GM11168 (cell line): ENCODE measurements around the gene DOCK4.

Experiments
- in situ Hi-C: fragments of 300-500 bp; cut with MboI; formaldehyde crosslinking; loops from one replicate; pipeline ENCODE4 v1.12.0; 2022; ENCODE audit warnings: low sequenced_read_pairs; ENCODE audit not compliant: unreplicated experiment

Gene DOCK4

DNA sequence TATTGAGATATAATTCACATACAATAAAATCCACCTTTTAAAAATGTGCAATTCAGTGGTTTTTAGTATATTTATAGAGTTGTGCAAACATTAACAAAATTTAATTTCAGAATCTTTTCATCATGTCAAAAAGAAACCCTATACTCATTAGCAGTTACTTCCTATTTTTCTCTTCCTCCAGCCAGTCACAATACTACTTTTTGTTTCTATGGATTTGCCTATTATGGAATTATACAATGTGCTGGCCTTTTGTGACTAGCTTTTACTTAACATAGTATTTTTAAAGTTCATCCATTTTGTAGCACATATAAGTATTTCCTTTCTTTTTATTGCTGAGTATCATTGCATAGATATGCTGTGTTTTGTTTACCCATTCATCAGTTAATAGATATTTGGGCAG lies 444.0 kb downstream of the DOCK4 start:
- in situ Hi-C loops, result loop anchor here (25.0 kb wide), 2 partner anchors 725 to 1150 kb away; partner anchors contain the start of gene LSMEM1

DNA sequence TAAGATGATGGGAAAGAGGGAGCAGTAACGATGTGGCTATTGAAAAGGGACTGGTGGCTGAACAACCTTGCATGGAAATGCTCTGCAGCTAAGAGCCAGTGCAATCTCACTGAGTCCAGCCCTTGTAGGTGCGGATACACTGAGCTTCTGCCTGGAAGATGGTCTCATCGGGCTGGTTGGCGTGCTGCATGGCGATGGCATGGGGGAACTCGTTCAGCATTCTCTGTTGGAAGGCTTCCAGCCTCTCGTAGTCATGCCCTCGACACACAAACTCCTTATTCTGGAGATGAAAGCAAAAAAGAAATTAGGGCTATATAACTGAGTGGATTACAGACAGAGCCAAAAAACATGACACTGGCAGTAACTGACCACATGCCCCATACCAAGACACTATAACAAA lies 446.2 kb downstream of the DOCK4 start:
- in situ Hi-C loops, result loop anchor here (25.0 kb wide), 2 partner anchors 727 to 1152 kb away; partner anchors contain the start of gene LSMEM1

DNA sequence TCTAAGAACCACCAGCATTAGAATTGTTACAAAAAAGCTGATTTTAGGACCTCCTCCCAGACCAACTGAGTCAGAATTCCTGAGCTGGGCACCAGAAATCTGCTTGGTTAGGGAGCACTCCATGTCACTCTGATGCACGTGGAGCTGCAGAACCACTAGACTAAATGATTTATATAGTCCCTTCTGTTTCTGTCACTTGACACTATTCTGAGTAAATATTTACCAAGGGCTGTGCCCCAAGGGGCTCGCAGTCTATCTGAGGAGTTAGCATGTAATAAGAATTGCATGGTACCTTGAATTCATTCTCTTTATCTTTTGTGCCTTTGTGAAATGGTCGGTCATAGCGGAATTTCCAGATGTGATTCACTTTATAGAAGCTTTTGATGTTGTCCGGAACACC lies 447.9 kb downstream of the DOCK4 start:
- in situ Hi-C loops, result loop anchor here (25.0 kb wide), 2 partner anchors 729 to 1154 kb away; partner anchors contain the start of gene LSMEM1

DNA sequence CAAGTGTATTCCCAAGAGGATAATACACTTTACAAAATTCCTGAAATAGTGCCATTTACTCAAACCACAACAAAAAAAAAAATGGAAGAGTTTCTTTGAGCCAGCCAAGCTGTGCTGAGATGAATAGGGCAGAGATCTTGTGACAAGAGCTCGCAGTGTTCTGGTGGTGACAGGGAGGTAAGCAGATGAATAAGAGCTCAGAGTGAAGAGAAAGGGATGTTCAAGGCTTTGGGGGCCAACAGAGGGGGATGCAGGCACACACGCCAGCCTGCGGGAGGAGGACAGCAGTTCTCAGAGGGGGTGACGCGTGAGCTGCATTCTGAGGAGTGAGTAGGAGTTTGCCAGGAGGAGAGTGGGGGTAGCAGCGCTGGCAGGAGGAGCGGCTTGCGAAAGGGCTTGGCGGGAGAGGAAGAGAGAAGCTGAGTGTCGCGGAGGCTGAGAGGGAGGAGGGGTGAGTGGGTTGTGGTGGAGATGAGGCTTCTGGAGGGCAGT lies 449.5 kb downstream of the DOCK4 start:
- in situ Hi-C loops, result loop anchor here (25.0 kb wide), 2 partner anchors 731 to 1156 kb away; partner anchors contain the start of gene LSMEM1

DNA sequence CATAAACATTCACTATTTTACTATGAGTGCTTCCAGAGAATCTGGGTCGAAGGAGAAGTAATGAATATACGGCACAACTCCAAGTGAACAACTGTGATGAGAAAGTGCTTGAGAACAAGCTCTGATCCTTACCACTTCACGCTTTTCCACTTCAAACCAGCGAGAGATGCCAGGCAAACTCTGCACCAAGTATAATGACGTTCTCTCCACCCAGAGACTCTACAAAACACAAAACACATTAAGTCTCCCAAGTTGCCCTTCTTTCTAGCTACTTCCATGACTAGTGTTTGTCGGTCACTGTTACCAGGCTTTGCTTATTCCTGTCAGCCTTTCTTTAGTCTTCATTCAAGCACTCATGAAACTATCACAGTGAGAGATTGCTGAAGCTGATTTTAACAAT lies 450.8 kb downstream of the DOCK4 start:
- in situ Hi-C loops, result loop anchor here (25.0 kb wide), 2 partner anchors 732 to 1157 kb away; partner anchors contain the start of gene LSMEM1

DNA sequence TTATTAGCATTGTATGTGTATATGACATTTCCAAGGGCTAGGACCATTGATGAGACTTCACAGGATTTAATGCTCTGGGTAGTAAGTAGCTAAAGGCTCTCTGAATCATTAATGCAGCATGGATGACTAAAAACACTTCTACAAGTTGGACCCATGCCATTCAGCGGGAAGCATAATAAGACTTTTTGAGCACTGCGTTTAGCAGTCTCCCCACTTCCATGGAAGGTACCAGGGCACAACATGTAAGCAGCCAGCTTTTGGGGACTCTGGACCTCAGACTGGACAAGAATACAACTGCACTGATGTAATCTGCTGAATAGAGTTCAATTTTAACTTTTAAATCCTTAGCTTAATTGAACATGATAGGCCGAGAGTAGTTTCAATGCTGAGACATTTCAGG lies 452.2 kb downstream of the DOCK4 start:
- in situ Hi-C loops, result loop anchor here (25.0 kb wide), 2 partner anchors 733 to 1158 kb away; partner anchors contain the start of gene LSMEM1

DNA sequence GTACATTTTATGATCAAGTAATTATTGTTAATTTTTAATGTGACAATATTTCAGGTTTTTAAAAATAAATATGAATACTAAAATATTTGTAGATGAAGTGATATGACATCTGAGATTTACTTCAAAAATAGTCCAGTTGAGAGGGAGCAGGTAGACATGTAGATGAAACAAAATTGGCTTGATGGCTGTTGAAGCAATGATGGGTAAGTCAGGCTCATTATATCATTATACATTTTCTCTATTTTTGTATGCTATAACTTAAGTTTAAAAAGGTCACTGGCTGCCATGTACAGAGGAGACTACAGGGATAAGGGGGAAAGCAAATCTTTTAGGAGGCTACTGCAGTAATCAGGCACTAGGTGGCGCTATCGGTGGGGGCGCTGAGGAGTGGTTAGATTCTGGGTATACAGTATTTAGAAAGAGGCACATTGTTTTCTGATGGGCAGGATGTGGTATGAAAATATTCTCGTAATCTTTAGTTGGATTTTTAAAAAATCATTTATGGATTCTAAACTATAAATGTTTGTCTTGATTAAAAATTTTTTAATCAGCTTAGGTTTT lies 454.1 kb downstream of the DOCK4 start:
- in situ Hi-C loops, result loop anchor here (25.0 kb wide), 2 partner anchors 735 to 1160 kb away; partner anchors contain the start of gene LSMEM1

DNA sequence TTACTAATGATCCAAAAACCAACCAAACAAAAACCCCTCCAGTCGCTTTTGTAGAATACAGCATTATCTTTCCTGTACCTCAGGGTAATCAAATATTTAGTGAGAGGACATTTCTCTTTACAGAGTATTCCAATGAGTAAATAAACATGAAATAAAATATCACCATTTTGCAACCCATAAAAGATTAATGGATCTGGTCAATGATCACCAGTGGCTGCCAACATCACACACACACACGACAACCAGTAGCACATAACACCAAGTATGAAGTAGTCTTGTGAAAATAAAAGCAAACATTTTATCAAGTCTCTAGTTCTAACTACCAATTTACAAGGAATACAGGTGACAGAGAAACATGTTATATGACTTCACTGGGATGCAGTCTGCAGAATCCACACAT lies 455.3 kb downstream of the DOCK4 start:
- in situ Hi-C loops, result loop anchor here (25.0 kb wide), 2 partner anchors 736 to 1161 kb away; partner anchors contain the start of gene LSMEM1

DNA sequence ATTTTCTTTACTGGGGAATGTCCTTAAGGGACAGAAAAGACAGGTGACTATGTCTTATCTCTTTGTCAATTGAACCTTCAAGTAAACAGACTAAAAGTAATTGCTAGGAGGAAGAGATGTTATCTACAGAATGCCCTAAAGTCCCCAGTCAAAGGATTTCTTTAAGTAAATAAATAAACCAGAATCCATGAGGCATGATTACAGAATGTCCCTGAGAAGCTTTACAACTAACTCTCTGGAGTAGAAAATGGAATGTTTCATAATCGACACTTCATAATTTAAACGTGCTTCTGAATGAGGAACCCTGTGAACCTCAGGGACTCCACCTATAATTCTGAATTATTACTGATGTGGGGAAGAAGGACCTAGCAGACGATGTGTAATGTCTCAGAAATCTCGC lies 456.0 kb downstream of the DOCK4 start:
- in situ Hi-C loops, result loop anchor here (25.0 kb wide), 2 partner anchors 737 to 1162 kb away; partner anchors contain the start of gene LSMEM1

DNA sequence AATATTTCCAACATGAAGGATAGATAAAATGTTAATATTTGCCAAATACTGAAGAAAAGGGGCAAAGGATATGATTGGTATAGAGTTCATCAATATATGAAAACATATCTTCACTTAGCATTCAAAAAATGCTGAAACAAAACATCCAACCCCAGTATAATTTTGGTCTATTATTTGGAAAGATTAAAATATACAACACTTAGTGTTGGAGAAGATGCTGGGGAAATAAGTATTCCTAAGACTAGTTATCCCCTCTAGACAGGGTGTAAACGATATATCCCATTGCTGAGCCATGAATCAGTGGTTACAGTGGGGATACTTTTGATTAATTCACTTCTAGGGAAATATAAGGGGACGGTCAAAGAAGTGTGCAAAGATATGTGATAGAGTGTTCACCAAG lies 456.6 kb downstream of the DOCK4 start:
- in situ Hi-C loops, result loop anchor here (25.0 kb wide), 4 partner anchors 262 to 1163 kb away; partner anchors contain the start of gene LSMEM1

DNA sequence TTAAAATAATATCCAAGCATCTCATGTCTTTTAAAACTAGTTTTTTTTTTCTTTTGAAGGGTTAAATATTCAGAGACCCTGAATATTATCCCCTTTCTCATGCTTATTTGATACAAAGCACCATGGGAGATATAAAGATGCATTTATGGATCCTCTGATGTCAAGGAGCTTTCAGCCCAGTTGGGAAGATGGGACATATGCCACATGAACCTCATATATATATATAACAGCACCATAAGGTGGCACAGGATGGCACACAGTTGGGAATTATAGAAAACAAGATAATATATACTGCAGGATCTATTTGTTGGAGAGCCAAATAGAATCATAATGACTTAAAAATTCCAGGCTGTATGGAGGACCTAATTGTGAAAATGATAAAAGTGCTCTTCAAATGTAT lies 458.5 kb downstream of the DOCK4 start:
- in situ Hi-C loops, result loop anchor here (25.0 kb wide), 2 partner anchors 260 to 410 kb away; no protein-coding TSS in a partner anchor

DNA sequence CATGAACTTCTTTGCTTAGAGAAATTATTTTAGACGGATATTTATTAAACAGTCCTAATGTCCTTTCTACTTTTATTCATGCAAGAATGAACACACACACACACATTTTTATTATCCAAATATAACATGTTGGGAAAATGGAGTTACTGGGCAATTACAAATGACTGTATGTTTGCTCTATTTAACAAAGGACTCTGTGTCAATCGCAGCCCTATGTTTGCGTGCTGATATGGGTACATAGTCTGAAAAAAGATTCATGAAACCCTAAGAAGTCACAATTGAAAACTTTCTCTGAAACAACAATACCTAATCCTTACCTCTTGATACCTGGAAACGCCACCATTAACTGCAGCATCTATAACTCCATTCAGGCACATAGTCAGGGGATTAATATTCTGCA lies 459.2 kb downstream of the DOCK4 start:
- in situ Hi-C loops, result loop anchor here (25.0 kb wide), 2 partner anchors 260 to 410 kb away; no protein-coding TSS in a partner anchor

DNA sequence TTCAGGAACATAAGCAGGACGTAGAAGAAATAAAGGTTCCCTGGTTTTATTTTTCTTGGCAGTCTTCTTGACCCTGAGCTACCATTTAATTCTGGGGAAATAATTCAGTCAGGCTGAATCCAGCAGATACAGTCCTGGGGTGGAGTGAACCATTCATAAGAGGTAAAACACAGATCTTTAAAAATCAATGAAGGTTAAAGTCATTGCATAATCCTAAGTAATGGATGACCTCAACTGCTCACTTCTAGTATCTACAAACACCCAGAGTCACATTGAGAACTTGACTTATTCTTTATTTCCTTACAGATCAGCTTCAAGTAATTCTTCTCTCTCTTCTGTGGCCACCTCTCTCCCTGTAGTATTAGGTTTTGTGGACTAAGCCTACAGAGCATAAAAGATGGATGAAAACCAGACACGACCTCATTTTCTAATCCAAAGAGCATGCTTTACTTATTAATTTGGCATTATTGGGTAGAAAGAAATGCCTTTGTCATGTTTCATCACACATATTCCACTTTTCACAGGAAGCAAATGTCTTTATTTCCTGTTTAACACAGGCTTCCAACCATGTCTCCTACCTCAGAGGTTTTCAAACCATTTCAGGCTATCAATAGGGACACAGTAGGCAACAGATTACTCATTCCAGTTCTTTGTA lies 461.6 kb downstream of the DOCK4 start:
- in situ Hi-C loops, result loop anchor here (25.0 kb wide), 2 partner anchors 257 to 407 kb away; no protein-coding TSS in a partner anchor

DNA sequence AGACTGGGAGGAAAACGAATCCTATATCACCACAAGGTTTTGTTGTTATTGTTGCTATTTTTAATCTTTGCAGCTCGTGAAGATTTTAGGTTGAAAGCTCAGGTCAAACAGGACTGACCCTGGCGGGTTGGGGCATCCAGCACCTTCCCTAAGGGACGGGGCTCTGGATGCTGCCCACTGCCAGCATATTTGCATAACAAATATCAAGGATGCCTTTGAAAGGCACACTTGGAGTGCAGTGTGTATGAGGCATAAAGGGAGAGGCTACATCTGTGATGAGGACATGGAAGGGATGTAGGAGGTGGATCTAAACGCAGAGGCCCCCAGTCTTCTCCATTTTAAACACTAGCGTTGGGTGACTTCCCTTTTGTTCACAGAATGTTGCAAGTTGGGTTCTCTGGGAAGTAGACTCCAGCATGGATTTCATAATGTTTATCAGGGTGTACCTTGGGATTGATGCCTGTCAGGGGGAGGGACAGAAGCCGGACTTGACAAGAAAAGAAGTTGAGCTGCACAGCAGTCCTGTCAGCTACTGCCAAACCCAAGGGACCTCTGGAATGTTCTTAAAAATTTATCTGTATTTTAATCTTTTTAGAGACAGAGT lies 462.9 kb downstream of the DOCK4 start:
- in situ Hi-C loops, result loop anchor here (25.0 kb wide), 2 partner anchors 256 to 406 kb away; no protein-coding TSS in a partner anchor

DNA sequence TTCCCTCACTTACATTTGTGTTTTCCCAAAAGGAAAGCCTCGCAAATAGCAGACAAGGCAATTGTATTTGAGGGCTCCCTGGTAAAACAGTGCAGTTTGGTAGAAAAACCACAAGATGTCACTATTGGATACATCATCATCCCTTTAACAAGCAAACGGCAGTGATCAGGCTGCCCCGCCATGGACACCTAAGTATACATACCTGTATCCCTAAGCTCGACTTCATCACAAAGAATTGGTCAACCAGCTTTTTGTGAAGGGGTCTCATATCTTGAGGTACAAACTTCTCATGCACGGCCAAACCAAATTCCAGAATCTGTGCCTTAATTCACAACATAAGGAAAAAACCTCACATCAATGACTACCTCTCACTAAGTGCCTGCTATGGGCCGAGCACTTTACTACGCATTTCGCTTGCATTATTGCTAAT lies 464.4 kb downstream of the DOCK4 start:
- in situ Hi-C loops, result loop anchor here (25.0 kb wide), 2 partner anchors 255 to 405 kb away; no protein-coding TSS in a partner anchor

DNA sequence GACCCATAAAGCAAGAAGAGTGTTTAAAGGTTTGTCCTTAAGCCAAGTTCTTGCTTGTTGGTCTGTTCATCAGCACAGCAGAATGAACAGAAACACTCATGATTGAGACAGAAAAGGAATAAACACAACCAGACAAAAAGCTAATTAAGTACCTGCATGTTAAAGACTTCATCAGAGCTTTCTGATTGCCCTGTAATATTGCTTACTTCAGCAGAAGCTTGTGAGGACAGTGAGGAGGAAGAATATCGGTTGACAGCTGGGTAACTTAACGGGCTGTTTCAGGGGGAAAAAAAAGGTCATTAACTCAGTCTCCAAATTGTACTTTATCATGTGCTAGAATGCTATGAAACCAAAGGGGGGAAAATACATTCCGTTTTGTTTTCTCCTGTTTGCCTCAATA lies 465.3 kb downstream of the DOCK4 start:
- in situ Hi-C loops, result loop anchor here (25.0 kb wide), 2 partner anchors 254 to 404 kb away; no protein-coding TSS in a partner anchor

DNA sequence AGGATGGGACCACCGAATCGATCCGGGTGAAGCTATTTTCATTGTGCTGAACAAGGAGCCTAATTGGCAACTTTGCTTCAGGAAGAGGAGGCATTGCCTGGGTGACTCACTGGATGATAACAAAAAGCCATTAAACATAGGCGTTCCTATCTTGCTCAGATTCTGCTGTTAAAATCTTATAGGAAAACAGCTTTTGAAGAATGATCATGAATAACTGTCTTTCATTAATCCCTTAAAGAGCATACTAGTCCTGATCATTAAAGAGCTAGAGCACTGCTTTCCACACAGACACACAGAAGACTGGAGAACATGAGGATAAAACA lies 469.7 kb downstream of the DOCK4 start:
- in situ Hi-C loops, result loop anchor here (25.0 kb wide), 2 partner anchors 249 to 399 kb away; no protein-coding TSS in a partner anchor

DNA sequence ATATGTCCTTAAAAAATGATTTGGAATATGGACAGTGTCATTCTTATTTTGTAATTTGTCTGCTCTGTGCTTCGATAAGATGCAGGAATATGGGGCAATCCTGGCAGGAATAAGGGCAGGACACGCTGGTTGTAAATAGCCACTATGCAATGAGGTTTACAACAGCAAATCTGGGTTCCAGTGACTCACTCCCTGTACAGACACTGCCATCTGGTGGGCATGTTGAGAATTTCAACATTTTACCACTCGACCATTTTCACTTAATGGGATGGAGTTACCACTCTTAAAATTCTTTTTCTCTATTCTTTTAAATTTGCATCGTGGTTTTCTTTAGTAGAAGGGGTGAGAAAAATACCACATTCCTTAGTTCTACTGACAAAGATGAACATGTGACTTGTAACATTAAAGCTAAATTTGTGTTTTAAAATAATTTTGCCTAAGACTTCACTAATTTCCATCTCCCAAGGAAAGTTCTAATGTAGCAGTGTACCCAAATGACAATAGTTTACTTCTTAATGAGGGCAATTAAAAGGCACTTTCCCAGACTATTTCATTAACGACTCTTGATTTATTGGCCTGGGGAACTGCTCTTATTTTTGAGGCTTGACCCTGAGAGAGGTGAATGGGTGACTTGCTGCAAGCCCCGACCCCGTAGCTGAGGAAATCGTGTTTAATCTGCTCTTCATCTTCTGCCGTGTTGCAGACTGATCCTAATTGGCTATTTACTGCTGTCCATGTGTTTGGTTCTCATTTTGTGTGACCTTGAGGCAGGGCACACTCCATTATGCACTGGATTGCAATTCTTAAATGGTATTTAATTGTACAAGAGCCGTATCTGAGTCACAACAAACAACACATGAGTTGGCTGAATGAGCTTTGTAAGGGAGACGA lies 470.3 kb downstream of the DOCK4 start:
- in situ Hi-C loops, result loop anchor here (25.0 kb wide), 2 partner anchors 249 to 399 kb away; no protein-coding TSS in a partner anchor

DNA sequence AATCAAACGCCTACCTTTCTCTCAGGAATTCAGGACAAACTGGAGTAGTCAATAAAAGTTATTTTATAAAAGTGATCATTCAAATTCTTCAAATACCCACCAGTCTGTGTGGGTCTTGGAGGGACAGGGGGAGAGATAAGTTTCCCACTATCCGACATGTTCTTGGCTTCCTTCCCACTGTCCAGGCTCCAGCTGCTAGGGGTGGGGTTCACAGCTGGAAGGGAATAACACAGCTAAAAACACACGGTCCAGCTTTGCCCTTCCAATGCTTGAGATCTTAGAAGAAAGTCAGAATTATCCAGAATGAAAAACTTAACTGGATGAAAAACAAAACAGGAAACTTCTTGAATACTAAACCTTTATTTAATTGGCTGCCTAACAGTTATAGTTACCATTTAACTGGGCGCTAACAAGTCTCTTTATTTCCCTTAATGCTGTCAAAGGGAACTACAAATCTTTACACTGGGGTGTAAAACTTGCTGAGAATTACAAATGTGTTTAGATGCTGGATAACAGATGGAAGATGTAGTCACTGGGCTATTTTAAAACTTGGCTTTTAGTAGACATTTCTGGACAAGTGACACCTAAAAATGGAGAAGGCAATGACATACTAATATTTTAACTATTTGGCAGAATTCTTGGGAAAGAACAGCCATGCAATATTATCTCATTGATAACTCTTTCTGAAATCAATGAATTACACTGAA lies 471.1 kb downstream of the DOCK4 start:
- in situ Hi-C loops, result loop anchor here (25.0 kb wide), 2 partner anchors 248 to 398 kb away; no protein-coding TSS in a partner anchor
